Duodenal mucosa (tissue), 2 donors: ENCODE results near the gene TEAD2.
"Not testable (repeated sequence)": the region's sequence is repeated elsewhere in the genome, so short reads cannot be mapped to it uniquely, and the experiment has no call there.

ENCODE experiments used
- H3K27ac ChIP-seq: one replicate; pipeline ENCODE4 v1.7.0; 2013; ENCODE audit warnings: low read depth, low read length
- H3K27me3 ChIP-seq, 2 donors: one replicate each; pipeline ENCODE4 v1.7.0; 2013; ENCODE audit warnings: low read length in 2 of 2, control low read depth in 1 of 2; ENCODE audit not compliant: insufficient read depth in 2 of 2, control insufficient read depth in 1 of 2
- H3K36me3 ChIP-seq, 2 donors: one replicate each; pipeline ENCODE4 v1.7.0; 2013; ENCODE audit warnings: low read length in 2 of 2, control low read depth in 1 of 2; ENCODE audit not compliant: insufficient read depth in 2 of 2, control insufficient read depth in 1 of 2
- H3K4me1 ChIP-seq, 2 donors: one replicate each; pipeline ENCODE4 v1.7.0; 2013; ENCODE audit warnings: low read length in 2 of 2, control low read depth in 1 of 2; ENCODE audit not compliant: insufficient read depth in 2 of 2, control insufficient read depth in 1 of 2
- H3K4me3 ChIP-seq, 2 donors: one replicate each; pipeline ENCODE4 v1.7.0; 2013; ENCODE audit warnings: low read length in 2 of 2, low read depth in 1 of 2
- H3K9ac ChIP-seq, 2 donors: one replicate each; pipeline ENCODE4 v1.7.0; 2013; ENCODE audit warnings: low read length in 2 of 2, low read depth in 1 of 2
- H3K9me3 ChIP-seq, 2 donors: one replicate each; pipeline ENCODE4 v1.7.0; 2013; ENCODE audit warnings: low read length in 2 of 2, control low read depth in 1 of 2; ENCODE audit not compliant: control insufficient read depth in 1 of 2

The TEAD2 gene

GRCh38 chr19:49306734-49307133, 55.5 kb downstream of the TEAD2 start:
- H3K4me1 ChIP-seq, H3K27ac ChIP-seq, H3K9me3 ChIP-seq, H3K4me3 ChIP-seq, H3K27me3 ChIP-seq, H3K36me3 ChIP-seq, H3K9ac ChIP-seq: not testable (repeated sequence)

- no peak overlapping the region for H3K9ac ChIP-seq
- H3K4me3 ChIP-seq, result no peak overlapping the region
- H3K9me3 ChIP-seq, result no peaks in the 10 kb centered on the region
- no peaks in the 10 kb centered on the region for H3K27me3 ChIP-seq
- H3K4me1 ChIP-seq, result no peaks in the 10 kb centered on the region
- H3K36me3 ChIP-seq, result no peaks in the 10 kb centered on the region
- no peak overlapping the region for H3K27ac ChIP-seq
Measured at GRCh38 chr19:49301866-49302252, 60.4 kb downstream of the TEAD2 start.

- Histone ChIP-seq H3K27me3 (no peaks in the 10 kb centered on the region), H3K27ac (no peak overlapping the region), H3K9ac (no peak overlapping the region), H3K4me1 (no peaks in the 10 kb centered on the region), H3K4me3 (peak overlapping the region; percentile 44 to 56), H3K9me3 (no peaks in the 10 kb centered on the region), H3K36me3 (no peaks in the 10 kb centered on the region)
Measured at GRCh38 chr19:49301165-49301865, 60.9 kb downstream of the TEAD2 start.

GRCh38 chr19:49298653-49299052, 63.6 kb downstream of the TEAD2 start:
- not testable (repeated sequence) for H3K27ac ChIP-seq, H3K9ac ChIP-seq, H3K27me3 ChIP-seq, H3K9me3 ChIP-seq, H3K4me3 ChIP-seq, H3K36me3 ChIP-seq, H3K4me1 ChIP-seq

GRCh38 chr19:49297403-49297802, 64.8 kb downstream of the TEAD2 start:
- no peak overlapping the region for H3K4me3 ChIP-seq
- no peaks in the 10 kb centered on the region for H3K4me1 ChIP-seq
- no peak overlapping the region for H3K9ac ChIP-seq
- no peaks in the 10 kb centered on the region for H3K36me3 ChIP-seq
- H3K27ac ChIP-seq, result no peak overlapping the region
- H3K27me3 ChIP-seq, result no peaks in the 10 kb centered on the region
- H3K9me3 ChIP-seq, result no peaks in the 10 kb centered on the region

GRCh38 chr19:49295208-49295880, 66.9 kb downstream of the TEAD2 start:
- H3K27ac ChIP-seq, result no peak overlapping the region
- H3K9ac ChIP-seq, result no peak overlapping the region

GRCh38 chr19:49294401-49294800, 67.8 kb downstream of the TEAD2 start:
- Histone ChIP-seq H3K9me3 (no peaks in the 10 kb centered on the region), H3K4me3 (no peak overlapping the region), H3K27me3 (no peaks in the 10 kb centered on the region), H3K4me1 (no peaks in the 10 kb centered on the region), H3K27ac (no peak overlapping the region), H3K36me3 (no peaks in the 10 kb centered on the region), H3K9ac (no peak overlapping the region)

More at GRCh38 chr19:49295208-49295880, 66.9 kb downstream of the TEAD2 start:
- no peaks in the 10 kb centered on the region for H3K9me3 ChIP-seq
- no peaks in the 10 kb centered on the region for H3K4me1 ChIP-seq
- H3K4me3 ChIP-seq, result no peak overlapping the region
- H3K27me3 ChIP-seq, result no peaks in the 10 kb centered on the region
- H3K36me3 ChIP-seq, result no peaks in the 10 kb centered on the region
